GM12873 (cell line): ENCODE measurements around the gene NBAS.

Source experiments
- CTCF ChIP-seq: IDR thresholded peaks from 2 replicates; pipeline ENCODE4 v1.5.1; 2012; ENCODE audit warnings: low read depth, mild to moderate bottlenecking, moderate library complexity, low read length, control low read depth; ENCODE audit not compliant: insufficient read depth; ENCODE audit errors: missing control alignments

NBAS gene

GRCh38 chr2:15128846-15129245, 432.3 kb downstream of the NBAS start:
- TF ChIP-seq CTCF, result no peak

GRCh38 chr2:15127876-15128275, 433.3 kb downstream of the NBAS start:
- TF ChIP-seq CTCF, result no peak

GRCh38 chr2:15127301-15127700, 433.8 kb downstream of the NBAS start:
- no peak for TF ChIP-seq CTCF

- TF ChIP-seq CTCF, result no peak
These were observed 434.8 kb downstream of the NBAS start for GRCh38 chr2:15126373-15126772.

- TF ChIP-seq CTCF, result no peak
These were observed 438.2 kb downstream of the NBAS start for GRCh38 chr2:15122915-15123314.

- no peak for TF ChIP-seq CTCF
These were observed 440.5 kb downstream of the NBAS start for GRCh38 chr2:15120631-15121030.

GRCh38 chr2:15119722-15120175, 441.4 kb downstream of the NBAS start:
- TF ChIP-seq CTCF, result no peak
